Activated CD8-positive, alpha-beta memory T cell treated with anti-CD3 and anti-CD28 coated beads, Interleukin-2, amount 50 U/mL, for 1 hour (primary cell): ENCODE data around the gene TRPC4.
"Not testable (repeated sequence)": the region's sequence is repeated elsewhere in the genome, so short reads cannot be mapped to it uniquely, and the experiment has no call there.

Experiments used
- DNase-seq: peaks from one replicate; pipeline ENCODE4 v3.0.0-alpha.2; 2020; ENCODE audit errors: extremely low read depth

TRPC4 gene

GRCh38 chr13:37602733-37603381 is 266.7 kb downstream of the TRPC4 start:
- no peak for DNase-seq

DNA sequence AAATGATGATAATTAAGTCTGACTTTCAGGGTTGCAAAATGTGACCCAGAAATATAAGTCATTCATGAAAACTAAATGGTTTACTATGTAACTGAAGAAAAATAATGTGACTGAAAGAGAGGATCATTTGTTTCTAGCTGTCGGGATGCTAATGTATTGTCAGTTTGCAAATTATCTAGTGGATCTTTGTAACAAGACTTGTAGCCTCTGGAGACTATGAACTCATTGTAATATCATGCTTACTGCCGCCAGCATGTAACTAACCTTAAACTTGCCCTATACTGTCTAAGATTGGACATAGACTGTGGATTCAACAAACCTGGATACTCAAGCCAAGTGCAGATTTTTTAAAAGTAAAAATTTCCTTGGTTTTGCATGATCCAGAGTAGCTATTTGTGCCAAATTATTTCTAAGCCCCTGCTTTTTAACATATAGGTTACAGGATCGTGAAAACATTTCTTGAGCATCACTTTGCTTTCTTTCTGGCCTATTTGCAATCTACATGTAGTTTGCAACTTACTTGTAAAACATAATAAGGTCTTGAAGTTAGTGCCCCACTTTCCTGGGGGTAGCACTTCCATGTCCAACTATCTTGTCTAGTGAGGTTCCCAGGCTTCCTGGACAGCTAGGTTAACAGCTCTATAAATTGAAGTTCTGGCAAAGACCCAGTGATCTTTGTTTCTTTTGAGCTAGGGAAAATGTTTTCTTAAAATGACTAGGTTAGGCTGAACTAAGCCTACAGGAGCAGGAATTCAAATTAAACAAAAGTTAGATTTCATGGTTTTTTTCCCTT is 267.7 kb downstream of the TRPC4 start:
- no peak for DNase-seq

DNA sequence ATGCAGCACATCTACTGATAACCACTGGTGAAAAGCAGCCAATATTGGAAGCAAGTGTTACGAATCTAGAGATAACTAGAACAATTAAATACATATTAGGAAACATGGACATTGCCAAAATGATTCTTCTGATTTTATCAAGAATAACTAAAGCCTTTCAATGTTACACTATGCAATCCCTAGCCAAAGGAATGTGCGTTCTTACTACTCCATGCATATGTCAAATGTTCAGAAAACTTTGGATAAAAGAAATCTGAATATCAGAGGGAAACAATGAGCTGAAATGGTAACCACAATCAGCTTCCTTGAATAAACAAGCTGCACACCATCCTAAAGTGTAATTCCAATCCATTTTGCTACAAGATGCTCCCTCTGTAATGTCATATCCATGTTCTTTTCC is 270.1 kb downstream of the TRPC4 start:
- no peak for DNase-seq

- DNase-seq = no peak
Measured at GRCh38 chr13:37598597-37598996, 271.0 kb downstream of the TRPC4 start, which contains the start of gene POSTN. TSS of gene POSTN (minus strand) at chr13:37598768. CDS start at chr13:37598726, 42 bp downstream.

GRCh38 chr13:37597477-37598025 is 272.0 kb downstream of the TRPC4 start:
- DNase-seq = no peak

- DNase-seq = no peak
Measured at GRCh38 chr13:37596805-37597204, 272.8 kb downstream of the TRPC4 start.

GRCh38 chr13:37595162-37595561 is 274.4 kb downstream of the TRPC4 start:
- no peak for DNase-seq

- no peak for DNase-seq
Measured at GRCh38 chr13:37594550-37594949, 275.0 kb downstream of the TRPC4 start.

DNA sequence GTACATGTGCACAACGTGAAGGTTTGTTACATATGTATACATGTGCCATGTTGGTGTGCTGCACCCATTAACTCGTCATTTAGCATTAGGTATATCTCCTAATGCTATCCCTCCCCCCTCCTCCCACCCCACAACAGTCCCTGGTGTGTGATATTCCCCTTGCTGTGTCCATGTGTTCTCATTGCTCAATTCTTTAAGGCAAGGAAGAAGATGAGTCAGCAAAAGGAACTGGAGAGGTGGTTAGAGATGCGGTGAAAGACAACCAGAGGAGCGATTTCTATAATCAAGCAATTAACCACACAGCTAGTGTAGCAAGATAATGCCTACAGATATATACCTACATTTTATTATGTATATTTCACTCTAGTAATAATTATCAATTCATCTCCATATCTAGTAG is 280.2 kb downstream of the TRPC4 start:
- not testable (repeated sequence) for DNase-seq

DNA sequence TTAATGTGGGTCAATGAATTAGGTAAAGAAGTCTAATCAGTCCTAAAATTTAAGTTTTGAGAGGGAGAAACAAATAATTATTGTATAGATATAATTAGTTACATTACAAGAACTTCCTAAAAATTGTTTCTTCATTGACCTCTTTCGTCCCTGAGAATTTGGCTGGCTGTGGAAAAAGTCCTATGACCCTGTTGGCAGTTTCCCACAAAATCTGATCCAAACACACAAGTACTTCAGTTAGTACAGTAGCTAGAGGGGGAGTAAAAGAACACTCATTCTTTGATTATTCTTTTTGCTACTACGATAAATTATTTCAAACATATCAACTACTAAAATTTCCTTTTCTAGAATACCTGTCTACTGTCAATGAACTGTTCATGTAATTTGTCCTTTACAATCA is 282.3 kb downstream of the TRPC4 start:
- no peak for DNase-seq
